B cell (primary cell): ENCODE results near the gene INSRR. TPM values are rescaled to one million over a fixed set of nuclear protein-coding genes. Genes with fewer than 3 reads are reported as not detected.

Experiments
- ATAC-seq: fragments of 200-7000 bp; cut with Tn5 transposase; one replicate; pipeline ENCODE4 v1.10.0; 2021; ENCODE audit warnings: low read depth, mild to moderate bottlenecking, moderate number of reproducible peaks, moderate library complexity
- CTCF ChIA-PET: fragments of 350-600 bp; sonication (Branson Sonifier 250); formaldehyde crosslinking; loops from one replicate; lab custom pipeline; 2021; ENCODE audit warnings: antibody characterized with exemption, inconsistent platforms; lab: Charles Lee
- POLR2A ChIA-PET: fragments of 350-600 bp; sonication (Branson Sonifier 250); formaldehyde crosslinking; loops from one replicate; lab custom pipeline; 2021; ENCODE audit warnings: antibody characterized with exemption; lab: Charles Lee
- DNase-seq: peaks from one replicate; pipeline ENCODE4 v3.0.0; 2013
- H2AFZ ChIP-seq: 2 replicates; pipeline ENCODE4 v1.6.1; 2012; ENCODE audit warnings: mild to moderate bottlenecking, low read depth, low read length; ENCODE audit not compliant: insufficient read depth, poor library complexity, severe bottlenecking
- H3K27ac ChIP-seq, 2 donors: 1 replicate in 1 of 2; 2 replicates in 1 of 2; pipeline ENCODE4 v1.5.1; 2012 to 2013; ENCODE audit warnings: low read length in 2 of 2, mild to moderate bottlenecking in 2 of 2, moderate library complexity in 1 of 2
- H3K27me3 ChIP-seq, 4 experiments: fragments of 200-600 bp in 1 of 4; sonication (generic) in 1 of 4; replicated peaks in 1 of 4; 1 replicate in 2 of 4; 2 replicates in 2 of 4; pipeline versions ENCODE4 v1.6.1 to v1.7.0; 2013 to 2016; ENCODE audit warnings: low read length in 3 of 4, mild to moderate bottlenecking in 2 of 4, mixed read lengths in 1 of 4, moderate library complexity in 1 of 4; ENCODE audit not compliant: insufficient read depth in 4 of 4, control insufficient read depth in 3 of 4; ENCODE audit errors: control extremely low read depth in 1 of 4
- H3K36me3 ChIP-seq, 2 experiments: replicated peaks in 1 of 2; 1 replicate in 1 of 2; 2 replicates in 1 of 2; pipeline versions ENCODE4 v1.6.1 to v1.7.1; 2013; ENCODE audit warnings: low read length in 1 of 2; ENCODE audit not compliant: insufficient read depth in 2 of 2, control insufficient read depth in 1 of 2; ENCODE audit errors: control extremely low read depth in 1 of 2, extremely low read depth in 1 of 2
- H3K4me1 ChIP-seq, 2 donors: fragments of 200-600 bp in 1 of 2; sonication (generic) in 1 of 2; 1 replicate in 1 of 2; 2 replicates in 1 of 2; pipeline versions ENCODE4 v1.5.1 to v1.6.1; 2013 to 2017; ENCODE audit warnings: low read length in 2 of 2; ENCODE audit not compliant: control insufficient read depth in 2 of 2, insufficient read depth in 2 of 2
- H3K4me2 ChIP-seq: replicated peaks from 2 replicates; pipeline ENCODE3; 2012; ENCODE audit warnings: mild to moderate bottlenecking, low read depth, low read length; ENCODE audit not compliant: poor library complexity, severe bottlenecking
- H3K4me3 ChIP-seq, 5 experiments: fragments of 200-600 bp in 1 of 5; sonication (generic) in 1 of 5; 1 replicate in 3 of 5; 2 replicates in 2 of 5; pipeline versions ENCODE4 v1.5.1 to v1.7.0; 2011 to 2016; ENCODE audit warnings: low read length in 4 of 5, mild to moderate bottlenecking in 4 of 5, low read depth in 2 of 5, control low read depth in 1 of 5, moderate library complexity in 1 of 5; ENCODE audit not compliant: insufficient read depth in 1 of 5; ENCODE audit errors: control extremely low read depth in 1 of 5, extremely low read depth in 1 of 5
- H3K79me2 ChIP-seq: fragments of 200-600 bp; sonication (generic); one replicate; pipeline ENCODE4 v1.6.0; 2016; ENCODE audit warnings: low read length; ENCODE audit not compliant: control insufficient read depth, insufficient read depth
- H3K9ac ChIP-seq: fragments of 200-600 bp; sonication (generic); 2 replicates; pipeline ENCODE4 v1.6.1; 2017; ENCODE audit warnings: mild to moderate bottlenecking, low read length, moderate library complexity
- H3K9me3 ChIP-seq, 3 donors: one replicate each; pipeline versions ENCODE4 v1.6.1 to v1.7.1; 2013; ENCODE audit warnings: low read length in 2 of 3; ENCODE audit not compliant: control insufficient read depth in 2 of 3, insufficient read depth in 1 of 3; ENCODE audit errors: control extremely low read depth in 1 of 3
- H4K20me1 ChIP-seq: 2 replicates; pipeline ENCODE4 v1.6.0; 2012; ENCODE audit warnings: mild to moderate bottlenecking, low read length; ENCODE audit not compliant: insufficient read depth, control insufficient read depth, poor library complexity, severe bottlenecking
- H3K27ac Mint-ChIP-seq: one replicate; pipeline ENCODE4 v1.8.0; 2021; ENCODE audit warnings: mixed read lengths
- H3K27me3 Mint-ChIP-seq: one replicate; pipeline ENCODE4 v1.8.0; 2021; ENCODE audit warnings: mixed read lengths
- H3K4me1 Mint-ChIP-seq: one replicate; pipeline ENCODE4 v1.8.0; 2021; ENCODE audit warnings: mixed read lengths
- H3K4me3 Mint-ChIP-seq: one replicate; pipeline ENCODE4 v1.8.0; 2021; ENCODE audit warnings: mixed read lengths
- H3K9me3 Mint-ChIP-seq: one replicate; pipeline ENCODE4 v1.8.0; 2022; ENCODE audit warnings: mixed read lengths; ENCODE audit not compliant: insufficient read depth
- CTCF ChIP-seq: fragments of 200-600 bp; IDR thresholded peaks from one replicate; pipeline ENCODE4 v1.8.0; 2022; ENCODE audit warnings: antibody characterized with exemption, mild to moderate bottlenecking
- EZH2 ChIP-seq: IDR thresholded peaks from 2 replicates; pipeline ENCODE4 v1.6.1; 2012; ENCODE audit warnings: borderline replicate concordance, low read depth, mild to moderate bottlenecking, moderate library complexity, low read length; ENCODE audit not compliant: insufficient read depth, poor library complexity, severe bottlenecking
- WGBS: methylation state at CpG from one replicate; pipeline ENCODE4 v1.1.5; 2013; ENCODE audit warnings: missing lambda C conversion rate; ENCODE audit not compliant: insufficient coverage; 5-methylcytosine and 5-hydroxymethylcytosine counted together
- intact Hi-C: fragments of 100-400 bp; cut with micrococcal nuclease; formaldehyde crosslinking; loops from one replicate; pipeline ENCODE4 v1.10.0; 2022
- polyA plus RNA-seq: library from polyadenylated mRNA; depleted of rRNA; stranded (reverse); fragments of >200 nt; gene quantifications from 2 replicates; pipeline ENCODE4 v1.2.3, GENCODE V29; 2012
- total RNA-seq, 2 donors: library from RNA; stranded (reverse); fragments of 120-200 nt in 1 of 2; gene quantifications; 1 replicate in 1 of 2; 2 replicates in 1 of 2; pipeline versions ENCODE4 v1.2.3 to v1.2.4, GENCODE V29; 2013 to 2022

Gene INSRR
- total and polyA plus RNA-seq, 2 donors (not counting 1 experiment from before 2014, with no cell fraction given): not detected

- no peak for ATAC-seq
Observed at GRCh38 chr1:156854634-156855033, 4.3 kb downstream of the INSRR start.

DNA sequence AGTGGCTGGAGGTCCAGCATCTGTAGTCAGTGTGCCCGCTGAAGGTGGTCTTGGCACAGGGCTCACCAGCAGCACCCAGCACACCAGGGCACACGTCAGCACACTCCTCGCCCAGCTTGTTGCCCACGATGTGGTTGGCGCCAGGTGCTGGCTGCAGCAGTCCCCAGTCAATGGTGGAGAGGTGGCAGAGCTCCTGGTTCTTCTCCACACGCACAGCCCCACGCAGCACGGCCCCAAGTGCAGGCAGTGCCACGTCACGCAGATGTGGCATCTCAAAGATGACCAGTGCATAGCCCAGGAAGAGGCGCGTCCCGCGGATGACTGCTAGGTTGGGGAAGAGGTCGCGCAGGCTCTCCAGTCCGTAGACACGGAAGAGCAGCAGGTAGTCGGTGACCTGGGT lies 5.2 kb downstream of the INSRR start:
- Histone ChIP-seq H2AFZ (no peak overlapping the region), H3K4me1 (peaks cover 0 to 3% of the 10 kb centered on the region in 2 donors), H3K27me3 (peaks cover 0 to 28% (median 10%) of the 10 kb centered on the region in 4 experiments), H4K20me1 (no peaks in the 10 kb centered on the region), H3K4me2 (no peak overlapping the region), H3K9ac (no peak overlapping the region), H3K4me3 (no peak overlapping the region), H3K27ac (no peak overlapping the region), H3K9me3 (no peaks in the 10 kb centered on the region), H3K36me3 (no peaks in the 10 kb centered on the region), H3K79me2 (no peaks in the 10 kb centered on the region)
- TF ChIP-seq CTCF: no peak
- no peak for TF ChIP-seq EZH2
- ATAC-seq: no peak
- no peaks in the 10 kb centered on the region for H3K9me3 Mint-ChIP-seq
- intact Hi-C loops: no loop called here
- H3K4me1 Mint-ChIP-seq: peaks cover 7% of the 10 kb centered on the region
- H3K4me3 Mint-ChIP-seq: no peak overlapping the region
- CTCF ChIA-PET: interaction anchor here (1.3 to 1.6 kb wide), 2 partner anchors 58 to 164 kb away, joined by 3 to 6 read pairs; no protein-coding TSS in a partner anchor
- 93% methylated on average over 19 of the region's 19 CpGs for WGBS
- H3K27me3 Mint-ChIP-seq: peaks cover 63% of the 10 kb centered on the region
- no peak for DNase-seq
- POLR2A ChIA-PET: no interaction called here
- no peak overlapping the region for H3K27ac Mint-ChIP-seq

More at GRCh38 chr1:156854634-156855033, 4.3 kb downstream of the INSRR start:
- intact Hi-C loops: no loop called here
- POLR2A ChIA-PET: no interaction called here
- TF ChIP-seq CTCF: no peak
- TF ChIP-seq EZH2: no peak
- peaks cover 0 to 31% (median 12%) of the 10 kb centered on the region in 4 experiments for H3K27me3 ChIP-seq
- no peaks in the 10 kb centered on the region for H3K79me2 ChIP-seq
- no peak overlapping the region for H3K9ac ChIP-seq
- WGBS: 63% methylated on average over 3 of the region's 3 CpGs
- peaks cover 5% of the 10 kb centered on the region in 2 donors for H3K4me1 ChIP-seq
- CTCF ChIA-PET: interaction anchor here (0.9 kb wide), 1 partner anchor 32 kb away, joined by 3 read pairs; no protein-coding TSS in a partner anchor
- Mint-ChIP-seq H3K27me3 (peaks cover 58% of the 10 kb centered on the region), H3K27ac (no peak overlapping the region), H3K4me1 (peaks cover 4% of the 10 kb centered on the region), H3K4me3 (no peak overlapping the region), H3K9me3 (no peaks in the 10 kb centered on the region)
- H3K36me3 ChIP-seq: no peaks in the 10 kb centered on the region
- no peak for DNase-seq
- no peaks in the 10 kb centered on the region for H3K9me3 ChIP-seq
- H3K27ac ChIP-seq: no peak overlapping the region
- no peak overlapping the region for H3K4me3 ChIP-seq
- no peak overlapping the region for H2AFZ ChIP-seq
- no peaks in the 10 kb centered on the region for H4K20me1 ChIP-seq
- H3K4me2 ChIP-seq: no peak overlapping the region
